RWPE1 (cell line): ENCODE measurements around the gene MATR3.

Source experiments
- CTCF ChIA-PET: fragments of 350-600 bp; sonication (Branson Sonifier 250); formaldehyde crosslinking; extraction: SDS; loops from one replicate; lab custom pipeline; 2021; lab: Yijun Ruan, JAX
- POLR2A ChIA-PET: fragments of 400-600 bp; formaldehyde crosslinking; extraction: SDS; loops from one replicate; lab custom pipeline; 2020; ENCODE audit warnings: antibody characterized with exemption; ENCODE audit not compliant: low non-redundant PET; lab: Yijun Ruan, JAX
- DNase-seq: peaks from one replicate; pipeline ENCODE4 v3.0.0; 2012; ENCODE audit warnings: low spot score
- H3K27ac ChIP-seq: fragments of 450-650 bp; 2 replicates; pipeline ENCODE4 v1.5.1; 2017
- CTCF ChIP-seq: fragments of 450-650 bp; conservative IDR thresholded peaks from 2 replicates; pipeline ENCODE4 v1.5.1; 2017; ENCODE audit warnings: low read depth, mild to moderate bottlenecking

Gene MATR3

GRCh38 chr5:139294374-139295165 is 1.0 kb downstream of the MATR3 start:
- POLR2A ChIA-PET, result interaction anchor here (0.5 to 0.7 kb wide), 5 partner anchors 10 to 522 kb away, joined by 3 to 5 read pairs (median 4); partner anchors contain the start of gene STING1
- TF ChIP-seq CTCF, result no peak

GRCh38 chr5:139295346-139296057 is 2.0 kb downstream of the MATR3 start:
- POLR2A ChIA-PET, result interaction anchor here (0.6 kb wide), 1 partner anchor 523 kb away, joined by 3 read pairs; no protein-coding TSS in a partner anchor
- no peak for DNase-seq
- TF ChIP-seq CTCF, result no peak
- peak overlapping the region; percentile 50; the same call in 1 of the 2 replicates for H3K27ac ChIP-seq
- CTCF ChIA-PET, result no interaction called here

More at GRCh38 chr5:139294374-139295165, 1.0 kb downstream of the MATR3 start:
- CTCF ChIA-PET, result interaction anchor here (0.5 to 0.7 kb wide), 4 partner anchors 97 to 1534 kb away, joined by 3 to 4 read pairs (median 4); partner anchors contain the start of gene SIL1
- peak overlapping the region; percentile 98 for H3K27ac ChIP-seq
- DNase-seq, result peak; percentile 51

- ChIA-PET CTCF (interaction anchor here (0.9 kb wide), 1 partner anchor 13 kb away, joined by 4 read pairs; no protein-coding TSS in a partner anchor), POLR2A (no interaction called here)
- no peak overlapping the region for H3K27ac ChIP-seq
- TF ChIP-seq CTCF, result no peak
- no peak for DNase-seq
These were observed 2.7 kb downstream of the MATR3 start for GRCh38 chr5:139296198-139296597.

GRCh38 chr5:139296862-139297326 is 3.4 kb downstream of the MATR3 start:
- no peak overlapping the region for H3K27ac ChIP-seq
- no peak for DNase-seq
- POLR2A ChIA-PET, result no interaction called here
- TF ChIP-seq CTCF, result no peak
- CTCF ChIA-PET, result interaction anchor here (0.6 to 0.9 kb wide), 2 partner anchors 12 to 280 kb away, joined by 4 to 5 read pairs; no protein-coding TSS in a partner anchor

- H3K27ac ChIP-seq, result no peak overlapping the region
- no peak for DNase-seq
- no peak for TF ChIP-seq CTCF
- POLR2A ChIA-PET, result no interaction called here
- CTCF ChIA-PET, result interaction anchor here (0.9 kb wide), 2 partner anchors 10 to 173 kb away, joined by 3 read pairs; partner anchors contain the start of gene SMIM33
These were observed 4.0 kb downstream of the MATR3 start for GRCh38 chr5:139297439-139298133.

GRCh38 chr5:139298242-139298641 is 4.7 kb downstream of the MATR3 start:
- ChIA-PET CTCF (interaction anchor here (0.9 kb wide), 2 partner anchors 9 to 172 kb away, joined by 3 read pairs; partner anchors contain the start of gene SMIM33), POLR2A (no interaction called here)
- no peak overlapping the region for H3K27ac ChIP-seq
- DNase-seq, result no peak
- TF ChIP-seq CTCF, result no peak
